GM12864 (cell line): ENCODE results near the gene ZNF132.

Source experiments
- DNase-seq: peaks from one replicate; pipeline ENCODE4 v3.0.0-alpha.2; 2011; ENCODE audit warnings: low read depth
- H3K4me3 ChIP-seq: 2 replicates; pipeline ENCODE4 v1.5.1; 2011; ENCODE audit warnings: mild to moderate bottlenecking, low read depth, low read length, control low read depth
- CTCF ChIP-seq: IDR thresholded peaks from 2 replicates; pipeline ENCODE4 v1.5.1; 2011; ENCODE audit warnings: low read depth, mild to moderate bottlenecking, moderate library complexity, low read length, control low read depth, inconsistent platforms; ENCODE audit errors: missing control alignments

Gene ZNF132

GRCh38 chr19:58395220-58395978 is 44.6 kb downstream of the ZNF132 start, which contains the start of gene RNF225:
Gene RNF225 (plus strand): TSS chr19:58395656. CDS start chr19:58396090, 434 bp downstream.
- no peak within 1 kb of the TSS for H3K4me3 ChIP-seq
- DNase-seq: no peak
- no peak for TF ChIP-seq CTCF

- DNase-seq: no peak
- H3K4me3 ChIP-seq: no peak overlapping the region
- TF ChIP-seq CTCF: no peak
These were observed 45.1 kb downstream of the ZNF132 start for GRCh38 chr19:58394821-58395219.

GRCh38 chr19:58393725-58394033 is 46.3 kb downstream of the ZNF132 start:
- no peak for DNase-seq
- H3K4me3 ChIP-seq: no peak overlapping the region
- TF ChIP-seq CTCF: no peak

- no peak for DNase-seq
- H3K4me3 ChIP-seq: no peak overlapping the region
- TF ChIP-seq CTCF: no peak
These were observed 46.8 kb downstream of the ZNF132 start for GRCh38 chr19:58392945-58393724.

- no peak for TF ChIP-seq CTCF
- H3K4me3 ChIP-seq: peak overlapping the region; percentile 88
- DNase-seq: no peak
These were observed 51.8 kb downstream of the ZNF132 start for GRCh38 chr19:58388175-58388526.

- TF ChIP-seq CTCF: no peak
- peak overlapping the region; percentile 88 for H3K4me3 ChIP-seq
- DNase-seq: no peak
These were observed 52.4 kb downstream of the ZNF132 start for GRCh38 chr19:58387338-58388174.
